SK-N-SH treated with all-trans-retinoic acid at 6 μM for 48 hours (cell line): ENCODE measurements around the gene HOGA1.

Experiments
- ATAC-seq: fragments of 200-7000 bp; cut with Tn5 transposase; 3 replicates; pipeline ENCODE4 v1.9.1; 2020; ENCODE audit warnings: mild to moderate bottlenecking, moderate library complexity
- ARNTL ChIP-seq: fragments of 450-650 bp; formaldehyde crosslinking; IDR thresholded peaks from 2 replicates; pipeline ENCODE4 v1.5.0; 2020; ENCODE audit warnings: low read depth, mild to moderate bottlenecking, moderate library complexity, borderline replicate concordance
- BACH2 ChIP-seq: fragments of 250-450 bp; sonication (Bioruptor Pico); IDR thresholded peaks from 2 replicates; pipeline ENCODE4 v1.9.0; 2021; ENCODE audit warnings: mild to moderate bottlenecking, borderline replicate concordance
- CSDC2 ChIP-seq: fragments of 250-450 bp; sonication (Bioruptor Pico); IDR thresholded peaks from 2 replicates; pipeline ENCODE4 v1.5.0; 2020; ENCODE audit warnings: mild to moderate bottlenecking, moderate library complexity
- ESRRG ChIP-seq: fragments of 250-450 bp; sonication (Bioruptor Pico); IDR thresholded peaks from 2 replicates; pipeline ENCODE4 v1.6.1; 2021; ENCODE audit warnings: mild to moderate bottlenecking
- GLIS3 ChIP-seq: fragments of 250-450 bp; sonication (Bioruptor Pico); IDR thresholded peaks from 2 replicates; pipeline ENCODE4 v1.5.0; 2020; ENCODE audit warnings: mild to moderate bottlenecking, moderate library complexity
- ISL1 ChIP-seq: fragments of 250-450 bp; sonication (Bioruptor Pico); IDR thresholded peaks from 2 replicates; pipeline ENCODE4 v2.1.2; 2022; ENCODE audit warnings: mild to moderate bottlenecking, moderate library complexity
- OSR1 ChIP-seq: fragments of 250-450 bp; sonication (Bioruptor Pico); IDR thresholded peaks from 2 replicates; pipeline ENCODE4 v1.8.0; 2022; ENCODE audit warnings: moderate library complexity, mild to moderate bottlenecking, inconsistent platforms
- PPARA ChIP-seq: fragments of 250-450 bp; sonication (Bioruptor Pico); IDR thresholded peaks from 2 replicates; pipeline ENCODE4 v1.5.0; 2020; ENCODE audit warnings: mild to moderate bottlenecking, borderline replicate concordance
- RARB ChIP-seq: fragments of 250-450 bp; sonication (Bioruptor Pico); IDR thresholded peaks from 2 replicates; pipeline ENCODE4 v1.8.0; 2021; ENCODE audit warnings: mild to moderate bottlenecking, moderate library complexity
- SNAI2 ChIP-seq: fragments of 250-450 bp; sonication (Bioruptor Pico); IDR thresholded peaks from 2 replicates; pipeline ENCODE4 v1.5.0; 2020; ENCODE audit warnings: mild to moderate bottlenecking, moderate library complexity
- TCF4 ChIP-seq: fragments of 250-450 bp; sonication (Bioruptor Pico); IDR thresholded peaks from 2 replicates; pipeline ENCODE4 v1.8.0; 2021; ENCODE audit warnings: mild to moderate bottlenecking, moderate library complexity, borderline replicate concordance
- TOX ChIP-seq: fragments of 250-450 bp; sonication (Bioruptor Pico); IDR thresholded peaks from 2 replicates; pipeline ENCODE4 v1.8.0; 2021; ENCODE audit warnings: mild to moderate bottlenecking, moderate library complexity, borderline replicate concordance
- ZC3H10 ChIP-seq: fragments of 250-450 bp; sonication (Bioruptor Pico); IDR thresholded peaks from 2 replicates; pipeline ENCODE4 v1.5.1; 2021; ENCODE audit warnings: mild to moderate bottlenecking, moderate library complexity
- ZFP3 ChIP-seq: fragments of 250-450 bp; sonication (Bioruptor Pico); IDR thresholded peaks from 2 replicates; pipeline ENCODE4 v1.5.0; 2020; ENCODE audit warnings: mild to moderate bottlenecking, moderate library complexity
- ZFP30 ChIP-seq: fragments of 450-650 bp; formaldehyde crosslinking; IDR thresholded peaks from 2 replicates; pipeline ENCODE4 v1.5.0; 2022; ENCODE audit warnings: mild to moderate bottlenecking, moderate library complexity
- ZNF565 ChIP-seq: fragments of 450-650 bp; formaldehyde crosslinking; conservative IDR thresholded peaks from 2 replicates; pipeline ENCODE4 v1.5.0; 2020; ENCODE audit warnings: low read depth, mild to moderate bottlenecking, moderate library complexity
- ZNF8 ChIP-seq: fragments of 450-650 bp; formaldehyde crosslinking; IDR thresholded peaks from 2 replicates; pipeline ENCODE4 v1.5.0; 2020; ENCODE audit warnings: mild to moderate bottlenecking, moderate library complexity
- TF ChIP-seq, protein P1 (sequence below): fragments of 250-450 bp; sonication (Bioruptor Pico); IDR thresholded peaks from 2 replicates; pipeline ENCODE4 v1.5.1; 2020; ENCODE audit warnings: low read depth, mild to moderate bottlenecking, moderate library complexity
- TF ChIP-seq, protein P2 (sequence below): fragments of 250-450 bp; sonication (Bioruptor Pico); IDR thresholded peaks from 2 replicates; pipeline ENCODE4 v1.8.0; 2021; ENCODE audit warnings: low read depth, mild to moderate bottlenecking, moderate library complexity, borderline replicate concordance
- TF ChIP-seq, protein P3 (sequence below): fragments of 250-450 bp; sonication (Bioruptor Pico); IDR thresholded peaks from 2 replicates; pipeline ENCODE4 v1.8.0; 2020; ENCODE audit warnings: mild to moderate bottlenecking, moderate library complexity, borderline replicate concordance
- TF ChIP-seq, protein P4 (sequence below): fragments of 250-450 bp; sonication (Bioruptor Pico); IDR thresholded peaks from 2 replicates; pipeline ENCODE4 v1.5.0; 2020; ENCODE audit warnings: mild to moderate bottlenecking, moderate library complexity
- TF ChIP-seq, protein P5 (sequence below): fragments of 250-450 bp; sonication (Bioruptor Pico); IDR thresholded peaks from 2 replicates; pipeline ENCODE4 v1.5.1; 2021; ENCODE audit warnings: mild to moderate bottlenecking, moderate library complexity

Gene HOGA1

DNA sequence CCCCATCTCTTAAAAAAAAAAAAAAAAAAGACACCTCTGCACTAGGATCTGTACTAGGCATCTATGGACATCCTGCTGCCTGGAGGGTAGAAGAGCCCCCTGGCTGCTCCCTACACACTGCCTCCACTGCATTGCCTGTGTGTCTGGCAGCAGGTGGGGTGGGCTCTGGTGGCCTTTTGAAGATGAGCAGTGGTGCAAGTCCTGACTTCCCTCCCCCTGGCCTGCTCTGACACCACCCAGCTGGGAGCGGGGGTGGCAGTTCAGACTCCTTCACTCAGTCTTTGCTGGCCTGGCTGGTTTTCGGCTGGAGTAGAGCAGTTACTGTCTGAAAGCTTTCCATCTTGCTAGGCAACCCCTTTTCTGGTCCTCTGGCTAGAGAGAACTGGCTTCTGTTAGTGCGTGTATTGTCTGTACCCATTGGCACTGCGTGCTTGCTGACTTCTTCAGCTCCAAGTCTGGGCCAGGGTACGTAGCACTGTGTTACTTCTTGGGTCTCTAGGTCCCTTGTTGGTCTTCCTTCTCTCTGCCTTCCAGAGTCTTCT lies 23.0 kb downstream of the HOGA1 start:
- ATAC-seq: no peak
- TF ChIP-seq CSDC2 (CRISPR knock-in tag) (no peak), ZFP30 (CRISPR knock-in tag) (no peak), TOX (CRISPR knock-in tag) (no peak), ARNTL (CRISPR knock-in tag) (no peak), ISL1 (CRISPR knock-in tag) (no peak), PPARA (no peak), OSR1 (CRISPR knock-in tag) (no peak), SNAI2 (CRISPR knock-in tag) (no peak), TCF4 (no peak), BACH2 (CRISPR knock-in tag) (no peak), ZNF565 (no peak), GLIS3 (CRISPR knock-in tag) (no peak), ESRRG (CRISPR knock-in tag) (no peak), RARB (CRISPR knock-in tag) (no peak), ZFP3 (CRISPR knock-in tag) (no peak), ZC3H10 (no peak)
- TF ChIP-seq, protein P1, sequence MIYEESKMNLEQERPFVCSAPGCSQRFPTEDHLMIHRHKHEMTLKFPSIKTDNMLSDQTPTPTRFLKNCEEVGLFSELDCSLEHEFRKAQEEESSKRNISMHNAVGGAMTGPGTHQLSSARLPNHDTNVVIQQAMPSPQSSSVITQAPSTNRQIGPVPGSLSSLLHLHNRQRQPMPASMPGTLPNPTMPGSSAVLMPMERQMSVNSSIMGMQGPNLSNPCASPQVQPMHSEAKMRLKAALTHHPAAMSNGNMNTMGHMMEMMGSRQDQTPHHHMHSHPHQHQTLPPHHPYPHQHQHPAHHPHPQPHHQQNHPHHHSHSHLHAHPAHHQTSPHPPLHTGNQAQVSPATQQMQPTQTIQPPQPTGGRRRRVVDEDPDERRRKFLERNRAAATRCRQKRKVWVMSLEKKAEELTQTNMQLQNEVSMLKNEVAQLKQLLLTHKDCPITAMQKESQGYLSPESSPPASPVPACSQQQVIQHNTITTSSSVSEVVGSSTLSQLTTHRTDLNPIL (CRISPR knock-in tag): no peak
- TF ChIP-seq, protein P2, sequence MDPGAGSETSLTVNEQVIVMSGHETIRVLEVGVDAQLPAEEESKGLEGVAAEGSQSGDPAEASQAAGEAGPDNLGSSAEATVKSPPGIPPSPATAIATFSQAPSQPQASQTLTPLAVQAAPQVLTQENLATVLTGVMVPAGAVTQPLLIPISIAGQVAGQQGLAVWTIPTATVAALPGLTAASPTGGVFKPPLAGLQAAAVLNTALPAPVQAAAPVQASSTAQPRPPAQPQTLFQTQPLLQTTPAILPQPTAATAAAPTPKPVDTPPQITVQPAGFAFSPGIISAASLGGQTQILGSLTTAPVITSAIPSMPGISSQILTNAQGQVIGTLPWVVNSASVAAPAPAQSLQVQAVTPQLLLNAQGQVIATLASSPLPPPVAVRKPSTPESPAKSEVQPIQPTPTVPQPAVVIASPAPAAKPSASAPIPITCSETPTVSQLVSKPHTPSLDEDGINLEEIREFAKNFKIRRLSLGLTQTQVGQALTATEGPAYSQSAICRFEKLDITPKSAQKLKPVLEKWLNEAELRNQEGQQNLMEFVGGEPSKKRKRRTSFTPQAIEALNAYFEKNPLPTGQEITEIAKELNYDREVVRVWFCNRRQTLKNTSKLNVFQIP (CRISPR knock-in tag): no peak
- TF ChIP-seq, protein P3, sequence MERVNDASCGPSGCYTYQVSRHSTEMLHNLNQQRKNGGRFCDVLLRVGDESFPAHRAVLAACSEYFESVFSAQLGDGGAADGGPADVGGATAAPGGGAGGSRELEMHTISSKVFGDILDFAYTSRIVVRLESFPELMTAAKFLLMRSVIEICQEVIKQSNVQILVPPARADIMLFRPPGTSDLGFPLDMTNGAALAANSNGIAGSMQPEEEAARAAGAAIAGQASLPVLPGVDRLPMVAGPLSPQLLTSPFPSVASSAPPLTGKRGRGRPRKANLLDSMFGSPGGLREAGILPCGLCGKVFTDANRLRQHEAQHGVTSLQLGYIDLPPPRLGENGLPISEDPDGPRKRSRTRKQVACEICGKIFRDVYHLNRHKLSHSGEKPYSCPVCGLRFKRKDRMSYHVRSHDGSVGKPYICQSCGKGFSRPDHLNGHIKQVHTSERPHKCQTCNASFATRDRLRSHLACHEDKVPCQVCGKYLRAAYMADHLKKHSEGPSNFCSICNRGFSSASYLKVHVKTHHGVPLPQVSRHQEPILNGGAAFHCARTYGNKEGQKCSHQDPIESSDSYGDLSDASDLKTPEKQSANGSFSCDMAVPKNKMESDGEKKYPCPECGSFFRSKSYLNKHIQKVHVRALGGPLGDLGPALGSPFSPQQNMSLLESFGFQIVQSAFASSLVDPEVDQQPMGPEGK: no peak
- TF ChIP-seq, protein P4, sequence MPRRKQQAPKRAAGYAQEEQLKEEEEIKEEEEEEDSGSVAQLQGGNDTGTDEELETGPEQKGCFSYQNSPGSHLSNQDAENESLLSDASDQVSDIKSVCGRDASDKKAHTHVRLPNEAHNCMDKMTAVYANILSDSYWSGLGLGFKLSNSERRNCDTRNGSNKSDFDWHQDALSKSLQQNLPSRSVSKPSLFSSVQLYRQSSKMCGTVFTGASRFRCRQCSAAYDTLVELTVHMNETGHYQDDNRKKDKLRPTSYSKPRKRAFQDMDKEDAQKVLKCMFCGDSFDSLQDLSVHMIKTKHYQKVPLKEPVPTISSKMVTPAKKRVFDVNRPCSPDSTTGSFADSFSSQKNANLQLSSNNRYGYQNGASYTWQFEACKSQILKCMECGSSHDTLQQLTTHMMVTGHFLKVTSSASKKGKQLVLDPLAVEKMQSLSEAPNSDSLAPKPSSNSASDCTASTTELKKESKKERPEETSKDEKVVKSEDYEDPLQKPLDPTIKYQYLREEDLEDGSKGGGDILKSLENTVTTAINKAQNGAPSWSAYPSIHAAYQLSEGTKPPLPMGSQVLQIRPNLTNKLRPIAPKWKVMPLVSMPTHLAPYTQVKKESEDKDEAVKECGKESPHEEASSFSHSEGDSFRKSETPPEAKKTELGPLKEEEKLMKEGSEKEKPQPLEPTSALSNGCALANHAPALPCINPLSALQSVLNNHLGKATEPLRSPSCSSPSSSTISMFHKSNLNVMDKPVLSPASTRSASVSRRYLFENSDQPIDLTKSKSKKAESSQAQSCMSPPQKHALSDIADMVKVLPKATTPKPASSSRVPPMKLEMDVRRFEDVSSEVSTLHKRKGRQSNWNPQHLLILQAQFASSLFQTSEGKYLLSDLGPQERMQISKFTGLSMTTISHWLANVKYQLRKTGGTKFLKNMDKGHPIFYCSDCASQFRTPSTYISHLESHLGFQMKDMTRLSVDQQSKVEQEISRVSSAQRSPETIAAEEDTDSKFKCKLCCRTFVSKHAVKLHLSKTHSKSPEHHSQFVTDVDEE (CRISPR knock-in tag): no peak

DNA sequence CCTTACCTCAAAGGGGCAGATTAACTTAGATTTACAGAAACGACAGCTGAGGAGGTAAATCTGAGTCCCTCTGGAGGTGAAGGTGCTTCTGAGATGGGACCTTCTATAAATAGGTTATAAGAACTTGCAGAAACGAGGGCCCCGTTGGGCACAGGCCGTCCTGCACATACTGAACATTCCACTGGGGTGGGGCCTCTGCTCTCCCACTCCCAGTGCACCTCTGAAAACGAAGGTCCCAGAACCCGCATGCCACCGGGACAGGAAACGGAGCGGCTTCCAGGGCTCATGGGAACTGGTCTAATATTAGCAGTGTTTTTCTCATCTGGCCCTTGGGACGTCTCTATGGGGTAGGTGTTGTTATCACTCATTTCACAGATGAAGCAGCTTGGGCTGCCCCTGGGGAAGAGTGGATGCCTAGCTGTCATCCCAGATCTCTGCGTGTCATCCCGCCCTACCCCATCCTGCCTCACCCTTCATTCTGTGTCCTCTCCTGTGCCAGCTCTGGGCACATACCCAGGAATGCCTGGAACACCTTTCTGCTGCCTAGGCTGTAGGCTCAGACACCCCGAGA lies 24.9 kb downstream of the HOGA1 start:
- TF ChIP-seq BACH2 (CRISPR knock-in tag): no peak
- no peak for TF ChIP-seq OSR1 (CRISPR knock-in tag)
- TF ChIP-seq, protein P3: no peak
- TF ChIP-seq ZNF565: no peak
- no peak for TF ChIP-seq PPARA
- TF ChIP-seq RARB (CRISPR knock-in tag): no peak
- no peak for TF ChIP-seq GLIS3 (CRISPR knock-in tag)
- TF ChIP-seq ARNTL (CRISPR knock-in tag): no peak
- no peak for TF ChIP-seq SNAI2 (CRISPR knock-in tag)
- no peak for TF ChIP-seq ZNF8

DNA sequence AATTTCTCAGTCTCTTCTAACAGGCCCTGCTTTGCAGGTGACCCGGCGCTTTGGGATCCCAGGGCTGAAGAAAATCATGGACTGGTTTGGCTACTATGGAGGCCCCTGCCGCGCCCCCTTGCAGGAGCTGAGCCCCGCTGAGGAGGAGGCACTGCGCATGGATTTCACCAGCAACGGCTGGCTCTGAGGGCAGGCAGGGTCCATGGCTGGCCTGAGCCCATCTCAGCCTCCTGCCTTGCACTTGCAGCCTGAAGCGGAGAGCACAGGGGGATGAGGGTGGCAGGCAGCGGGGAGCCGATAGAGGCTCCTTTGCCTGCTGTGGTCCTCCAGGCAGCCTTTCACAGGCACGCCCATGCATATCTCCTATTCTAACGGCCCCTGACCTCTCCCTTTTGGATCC lies 27.3 kb downstream of the HOGA1 start:
- no peak for ATAC-seq
- TF ChIP-seq ARNTL (CRISPR knock-in tag): no peak
- TF ChIP-seq TOX (CRISPR knock-in tag): no peak
- TF ChIP-seq, protein P2 (CRISPR knock-in tag): no peak
- no peak for TF ChIP-seq GLIS3 (CRISPR knock-in tag)
- no peak for TF ChIP-seq ZNF8
- no peak for TF ChIP-seq CSDC2 (CRISPR knock-in tag)
- no peak for TF ChIP-seq OSR1 (CRISPR knock-in tag)
- TF ChIP-seq ESRRG (CRISPR knock-in tag): no peak
- TF ChIP-seq TCF4: no peak
- no peak for TF ChIP-seq ZFP3 (CRISPR knock-in tag)
- no peak for TF ChIP-seq SNAI2 (CRISPR knock-in tag)
- TF ChIP-seq RARB (CRISPR knock-in tag): no peak
- no peak for TF ChIP-seq BACH2 (CRISPR knock-in tag)
- TF ChIP-seq, protein P5, sequence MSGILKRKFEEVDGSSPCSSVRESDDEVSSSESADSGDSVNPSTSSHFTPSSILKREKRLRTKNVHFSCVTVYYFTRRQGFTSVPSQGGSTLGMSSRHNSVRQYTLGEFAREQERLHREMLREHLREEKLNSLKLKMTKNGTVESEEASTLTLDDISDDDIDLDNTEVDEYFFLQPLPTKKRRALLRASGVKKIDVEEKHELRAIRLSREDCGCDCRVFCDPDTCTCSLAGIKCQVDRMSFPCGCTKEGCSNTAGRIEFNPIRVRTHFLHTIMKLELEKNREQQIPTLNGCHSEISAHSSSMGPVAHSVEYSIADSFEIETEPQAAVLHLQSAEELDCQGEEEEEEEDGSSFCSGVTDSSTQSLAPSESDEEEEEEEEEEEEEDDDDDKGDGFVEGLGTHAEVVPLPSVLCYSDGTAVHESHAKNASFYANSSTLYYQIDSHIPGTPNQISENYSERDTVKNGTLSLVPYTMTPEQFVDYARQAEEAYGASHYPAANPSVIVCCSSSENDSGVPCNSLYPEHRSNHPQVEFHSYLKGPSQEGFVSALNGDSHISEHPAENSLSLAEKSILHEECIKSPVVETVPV (CRISPR knock-in tag): no peak
- no peak for TF ChIP-seq ZNF565
- TF ChIP-seq, all 23 proteins: peak for 0

More for the DNA sequence above, 24.9 kb downstream of the HOGA1 start:
- ATAC-seq: no peak
